Hindlimb muscle (tissue), 1 donor: ENCODE data around the gene TOMM7. TPM values are rescaled to one million over a fixed set of nuclear protein-coding genes. Genes with fewer than 3 reads are reported as not detected.
"Not testable (repeated sequence)": the region's sequence is repeated elsewhere in the genome, so short reads cannot be mapped to it uniquely, and the experiment has no call there.

Experiments used
- DNase-seq: peaks from one replicate; pipeline ENCODE4 v3.0.0-alpha.2; 2013
- polyA plus RNA-seq: library from polyadenylated mRNA; unstranded; fragments of 120-200 nt; gene quantifications from one replicate; pipeline ENCODE4 v1.2.1, GENCODE V29; 2013; ENCODE audit not compliant: insufficient read length

Gene TOMM7
- polyA plus RNA-seq, 1 donor = 882 TPM

GRCh38 chr7:22783421-22783820 is 39.2 kb downstream of the TOMM7 start:
- no peak for DNase-seq

- DNase-seq = peak; percentile 13
Measured at GRCh38 chr7:22782616-22783232, 39.9 kb downstream of the TOMM7 start.

GRCh38 chr7:22781230-22781711 is 41.4 kb downstream of the TOMM7 start:
- no peak for DNase-seq

GRCh38 chr7:22779730-22780323 is 42.8 kb downstream of the TOMM7 start:
- DNase-seq = not testable (repeated sequence)

GRCh38 chr7:22776964-22777363 is 45.7 kb downstream of the TOMM7 start:
- DNase-seq = no peak

GRCh38 chr7:22772885-22773284 is 49.8 kb downstream of the TOMM7 start:
- no peak for DNase-seq

GRCh38 chr7:22771872-22772228 is 50.8 kb downstream of the TOMM7 start:
- DNase-seq = no peak

GRCh38 chr7:22771194-22771871 is 51.3 kb downstream of the TOMM7 start:
- no peak for DNase-seq

- no peak for DNase-seq
Measured at GRCh38 chr7:22765609-22766008, 57.0 kb downstream of the TOMM7 start.

Other genes with a start within 250 kb of the TOMM7 start
- 0.41 TPM for gene IL6, start 95.6 kb downstream of the TOMM7 start, polyA plus RNA-seq
- 18.6 TPM for gene HYCC1, start 191.3 kb upstream of the TOMM7 start, polyA plus RNA-seq